ENCODE measurements around the gene HERC2. TPM values are rescaled to one million over a fixed set of nuclear protein-coding genes. Genes with fewer than 3 reads are reported as not detected.
"Not testable (repeated sequence)": the region's sequence is repeated elsewhere in the genome, so short reads cannot be mapped to it uniquely, and the experiment has no call there.

HERC2 gene
- total and polyA plus RNA-seq, 2 donors (not counting 3 experiments of a cell fraction or from before 2014, with no cell fraction given): 46.1 to 83.9 TPM

GRCh38 chr15:28286659-28287058, 35.3 kb downstream of the HERC2 start:
- FAIRE-seq: not testable (repeated sequence)

GRCh38 chr15:28286031-28286430, 35.9 kb downstream of the HERC2 start:
- H4K20me1 ChIP-seq (replicated peaks; ENCODE audit: control insufficient read depth, extremely low read depth, insufficient read depth, low read length): no peaks in the 10 kb centered on the region
- TF ChIP-seq GATA2 (IDR thresholded peaks at IDR 0.05; ENCODE audit: insufficient read depth, insufficient read length, low read depth, low read length): no peak
- H3K9ac ChIP-seq (replicated peaks; ENCODE audit: extremely low read depth, insufficient read depth, low read length): no peak overlapping the region
- no peak overlapping the region for H3K27ac ChIP-seq (ENCODE audit: insufficient read depth, low read depth, low read length)
- no peak overlapping the region for H3K4me3 ChIP-seq (replicated peaks in 1 of 3; ENCODE audit: insufficient read depth in 1 of 3, low read depth in 1 of 3, low read length in 3 of 3)
- CTCF ChIA-PET: interaction anchor here (2.1 kb wide), 1 partner anchor 12 kb away, joined by 6 read pairs; no protein-coding TSS in a partner anchor
- POLR2A ChIA-PET: no interaction called here
- intact Hi-C loops (cut with micrococcal nuclease): no loop called here
- no peaks in the 10 kb centered on the region for H3K27me3 ChIP-seq (ENCODE audit: control insufficient read depth in 2 of 2, insufficient read depth in 2 of 2, low read length in 2 of 2)
- H3K79me2 ChIP-seq (ENCODE audit: control insufficient read depth, insufficient read depth, low read length): peaks cover 21% of the 10 kb centered on the region
- H2AFZ ChIP-seq (ENCODE audit: low read depth, low read length): no peak overlapping the region
- peaks cover 3% of the 10 kb centered on the region for H3K4me1 ChIP-seq (ENCODE audit: control insufficient read depth, extremely low read depth, insufficient read depth, low read length)
- dilution Hi-C loops (cut with MboI; ENCODE audit: extremely low pct_ligation_motif_present, low sequenced_read_pairs): no loop called here
- peaks cover 0 to 4% of the 10 kb centered on the region in 2 experiments for H3K36me3 ChIP-seq (ENCODE audit: control insufficient read depth in 2 of 2, extremely low read depth in 1 of 2, insufficient read depth in 2 of 2, low read length in 2 of 2)
- BruUV-seq (replicated peaks): no TSS peak
- H3K4me2 ChIP-seq (ENCODE audit: insufficient read depth, low read length): no peak overlapping the region
- FAIRE-seq: no peak
- no peaks in the 10 kb centered on the region for H3K9me3 ChIP-seq (replicated peaks; ENCODE audit: control insufficient read depth, insufficient read depth, low read length)
- no peaks in the 10 kb centered on the region for H3K9me1 ChIP-seq (replicated peaks; ENCODE audit: control insufficient read depth, extremely low read depth, insufficient read depth, low read length)
- no peak for DNase-seq (ENCODE audit: low read depth, low spot score)

More at GRCh38 chr15:28286659-28287058, 35.3 kb downstream of the HERC2 start:
- H3K9me1 ChIP-seq (replicated peaks; ENCODE audit: control insufficient read depth, extremely low read depth, insufficient read depth, low read length); H3K27me3 ChIP-seq (ENCODE audit: control insufficient read depth in 2 of 2, insufficient read depth in 2 of 2, low read length in 2 of 2); H3K4me2 ChIP-seq (ENCODE audit: insufficient read depth, low read length); H3K9ac ChIP-seq (replicated peaks; ENCODE audit: extremely low read depth, insufficient read depth, low read length); POLR2A ChIA-PET; H3K27ac ChIP-seq (ENCODE audit: insufficient read depth, low read depth, low read length); intact Hi-C loops (cut with micrococcal nuclease); H3K36me3 ChIP-seq (ENCODE audit: control insufficient read depth in 2 of 2, extremely low read depth in 1 of 2, insufficient read depth in 2 of 2, low read length in 2 of 2); BruUV-seq (replicated peaks); H3K4me3 ChIP-seq (replicated peaks in 1 of 3; ENCODE audit: insufficient read depth in 1 of 3, low read depth in 1 of 3, low read length in 3 of 3); H2AFZ ChIP-seq (ENCODE audit: low read depth, low read length); DNase-seq (ENCODE audit: low read depth, low spot score); H3K4me1 ChIP-seq (ENCODE audit: control insufficient read depth, extremely low read depth, insufficient read depth, low read length); dilution Hi-C loops (cut with MboI; ENCODE audit: extremely low pct_ligation_motif_present, low sequenced_read_pairs); H4K20me1 ChIP-seq (replicated peaks; ENCODE audit: control insufficient read depth, extremely low read depth, insufficient read depth, low read length); H3K9me3 ChIP-seq (replicated peaks; ENCODE audit: control insufficient read depth, insufficient read depth, low read length): not testable (repeated sequence)
- CTCF ChIA-PET: interaction anchor here (1.1 to 2.1 kb wide), 2 partner anchors 13 to 19 kb away, joined by 3 to 6 read pairs; no protein-coding TSS in a partner anchor
- H3K79me2 ChIP-seq (ENCODE audit: control insufficient read depth, insufficient read depth, low read length): peaks cover 19% of the 10 kb centered on the region
